HepG2 (cell line): ENCODE results near the gene STUB1. TPM values are rescaled to one million over a fixed set of nuclear protein-coding genes. Genes with fewer than 3 reads are reported as not detected.
A peak's percentile ranks its signal among the peaks of the same experiment; 100 is the strongest.

Experiments
- ATF7 ChIP-seq, 2 experiments: fragments of 450-650 bp in 1 of 2; sonication (generic) in 1 of 2; formaldehyde crosslinking in 1 of 2; IDR thresholded peaks; 2 replicates each; pipeline versions ENCODE4 v1.4.0 to v1.6.1; 2016 to 2020; ENCODE audit warnings: antibody characterized with exemption in 1 of 2, mild to moderate bottlenecking in 1 of 2, missing genetic modification reagents in 1 of 2
- BCL6 ChIP-seq: IDR thresholded peaks from 2 replicates; pipeline ENCODE4 v1.6.1; 2016; ENCODE audit warnings: missing genetic modification reagents, missing compliant biosample characterization
- FOXA3 ChIP-seq: IDR thresholded peaks from 2 replicates; pipeline ENCODE4 v1.6.1; 2016; ENCODE audit warnings: missing genetic modification reagents, missing compliant biosample characterization
- HIVEP1 ChIP-seq: sonication (generic); formaldehyde crosslinking; IDR thresholded peaks from 2 replicates; pipeline ENCODE4 v1.4.0; 2020; ENCODE audit warnings: mild to moderate bottlenecking, missing genetic modification reagents
- JARID2 ChIP-seq: sonication (generic); formaldehyde crosslinking; IDR thresholded peaks from 2 replicates; pipeline ENCODE4 v1.8.1; 2023; ENCODE audit warnings: missing genetic modification reagents, inconsistent platforms; ENCODE audit not compliant: insufficient replicate concordance
- KAT2B ChIP-seq: fragments of 150-350 bp; IDR thresholded peaks from 2 replicates; pipeline ENCODE4 v1.6.1; 2014; ENCODE audit warnings: low read depth, low read length, borderline replicate concordance
- MIER3 ChIP-seq: IDR thresholded peaks from 2 replicates; pipeline ENCODE4 v1.6.1; 2016; ENCODE audit warnings: missing compliant biosample characterization, borderline replicate concordance
- NR2C2 ChIP-seq: sonication (generic); formaldehyde crosslinking; IDR thresholded peaks from 2 replicates; pipeline ENCODE4 v1.4.0; 2020; ENCODE audit warnings: missing genetic modification reagents, mild to moderate bottlenecking, moderate library complexity, borderline replicate concordance
- PCBP2 ChIP-seq: fragments of 200-400 bp; formaldehyde crosslinking; optimal IDR thresholded peaks from 2 replicates; pipeline ENCODE3; 2018; ENCODE audit warnings: low read length, low read depth; ENCODE audit not compliant: poor library complexity, severe bottlenecking
- SIX1 ChIP-seq: sonication (generic); formaldehyde crosslinking; IDR thresholded peaks from 2 replicates; pipeline ENCODE4 v1.4.0; 2020; ENCODE audit warnings: missing genetic modification reagents, borderline replicate concordance
- SMYD3 ChIP-seq: sonication (generic); formaldehyde crosslinking; IDR thresholded peaks from 2 replicates; pipeline ENCODE4 v1.8.1; 2023; ENCODE audit warnings: mild to moderate bottlenecking, missing genetic modification reagents
- SOX6 ChIP-seq, 2 experiments: fragments of 450-650 bp in 1 of 2; sonication (generic) in 1 of 2; formaldehyde crosslinking in 1 of 2; IDR thresholded peaks; 2 replicates each; pipeline versions ENCODE4 v1.4.0 to v1.6.1; 2017 to 2020; ENCODE audit warnings: antibody characterized with exemption in 1 of 2, mild to moderate bottlenecking in 1 of 2, missing genetic modification reagents in 1 of 2
- SP2 ChIP-seq: sonication (generic); formaldehyde crosslinking; IDR thresholded peaks from 2 replicates; pipeline ENCODE4 v1.5.1; 2020; ENCODE audit warnings: mild to moderate bottlenecking, missing genetic modification reagents
- SP5 ChIP-seq: IDR thresholded peaks from 2 replicates; pipeline ENCODE4 v1.6.1; 2016; ENCODE audit warnings: low read depth, borderline replicate concordance
- TARDBP ChIP-seq: sonication (generic); formaldehyde crosslinking; IDR thresholded peaks from 2 replicates; pipeline ENCODE4 v1.8.0; 2022; ENCODE audit warnings: mild to moderate bottlenecking, missing genetic modification reagents
- TOPORS ChIP-seq: sonication (generic); formaldehyde crosslinking; IDR thresholded peaks from 2 replicates; pipeline ENCODE4 v1.8.0; 2023; ENCODE audit warnings: mild to moderate bottlenecking, missing genetic modification reagents
- ZBTB38 ChIP-seq: sonication (generic); formaldehyde crosslinking; IDR thresholded peaks from 2 replicates; pipeline ENCODE4 v1.5.1; 2020; ENCODE audit warnings: mild to moderate bottlenecking, missing genetic modification reagents
- ZNF331 ChIP-seq: sonication (generic); formaldehyde crosslinking; IDR thresholded peaks from 2 replicates; pipeline ENCODE4 v1.4.0; 2020; ENCODE audit warnings: missing genetic modification reagents
- ZNF484 ChIP-seq: sonication (generic); formaldehyde crosslinking; IDR thresholded peaks from 2 replicates; pipeline ENCODE4 v1.5.1; 2020; ENCODE audit warnings: mild to moderate bottlenecking, low read depth, missing genetic modification reagents, borderline replicate concordance
- ZNF501 ChIP-seq: sonication (generic); formaldehyde crosslinking; IDR thresholded peaks from 2 replicates; pipeline ENCODE4 v1.5.1; 2020; ENCODE audit warnings: mild to moderate bottlenecking, moderate library complexity, missing genetic modification reagents
- ZNF510 ChIP-seq: sonication (generic); formaldehyde crosslinking; IDR thresholded peaks from 2 replicates; pipeline ENCODE4 v1.4.0; 2020; ENCODE audit warnings: low read depth, mild to moderate bottlenecking, missing genetic modification reagents
- ZNF572 ChIP-seq: sonication (generic); formaldehyde crosslinking; IDR thresholded peaks from 2 replicates; pipeline ENCODE4 v1.5.1; 2020; ENCODE audit warnings: mild to moderate bottlenecking, missing genetic modification reagents
- ZNF724P ChIP-seq: sonication (generic); formaldehyde crosslinking; IDR thresholded peaks from 2 replicates; pipeline ENCODE4 v1.8.0; 2022; ENCODE audit warnings: missing genetic modification reagents, borderline replicate concordance
- ZSCAN29 ChIP-seq: sonication (generic); formaldehyde crosslinking; conservative IDR thresholded peaks from 2 replicates; pipeline ENCODE4 v1.4.0; 2020; ENCODE audit warnings: mild to moderate bottlenecking, missing genetic modification reagents
- polyA plus RNA-seq, 8 experiments: library from polyadenylated mRNA; depleted of rRNA in 3 of 8; stranded (reverse) in 7 of 8; unstranded in 1 of 8; fragments of >200 nt; fragmentation: Illumina TruSeq in 4 of 8; extraction: Trizol in 4 of 8; gene quantifications; 2 replicates each; pipeline versions ENCODE4 v1.2.1 to v1.2.3, GENCODE V29; 2011 to 2016; ENCODE audit warnings: low read depth in 4 of 8, missing spikeins in 1 of 8, mixed read lengths in 1 of 8; ENCODE audit not compliant: insufficient read depth in 1 of 8
- total RNA-seq, 5 experiments: library from RNA; depleted of rRNA; stranded (reverse); fragments of >200 nt; fragmentation: Illumina TruSeq; extraction: Trizol; gene quantifications; 2 replicates each; pipeline ENCODE4 v1.2.3, GENCODE V29; 2016; ENCODE audit warnings: low read depth in 1 of 5
- TF ChIP-seq, protein P1 (sequence below): IDR thresholded peaks from 2 replicates; pipeline ENCODE4 v1.6.1; 2018; ENCODE audit warnings: missing genetic modification reagents, mild to moderate bottlenecking, missing compliant biosample characterization
- TF ChIP-seq, protein P2 (sequence below): sonication (generic); formaldehyde crosslinking; IDR thresholded peaks from 2 replicates; pipeline ENCODE4 v1.9.0; 2022; ENCODE audit warnings: low read depth, missing genetic modification reagents
- TF ChIP-seq, protein P3 (sequence below): sonication (generic); formaldehyde crosslinking; IDR thresholded peaks from 2 replicates; pipeline ENCODE4 v1.8.0; 2022; ENCODE audit warnings: mild to moderate bottlenecking, missing genetic modification reagents, moderate library complexity

The STUB1 gene
- total and polyA plus RNA-seq, 2 of the 13 experiments (the other 11 are each of a cell fraction or from before 2014, with no cell fraction given) = 52.9 to 78.2 TPM

DNA sequence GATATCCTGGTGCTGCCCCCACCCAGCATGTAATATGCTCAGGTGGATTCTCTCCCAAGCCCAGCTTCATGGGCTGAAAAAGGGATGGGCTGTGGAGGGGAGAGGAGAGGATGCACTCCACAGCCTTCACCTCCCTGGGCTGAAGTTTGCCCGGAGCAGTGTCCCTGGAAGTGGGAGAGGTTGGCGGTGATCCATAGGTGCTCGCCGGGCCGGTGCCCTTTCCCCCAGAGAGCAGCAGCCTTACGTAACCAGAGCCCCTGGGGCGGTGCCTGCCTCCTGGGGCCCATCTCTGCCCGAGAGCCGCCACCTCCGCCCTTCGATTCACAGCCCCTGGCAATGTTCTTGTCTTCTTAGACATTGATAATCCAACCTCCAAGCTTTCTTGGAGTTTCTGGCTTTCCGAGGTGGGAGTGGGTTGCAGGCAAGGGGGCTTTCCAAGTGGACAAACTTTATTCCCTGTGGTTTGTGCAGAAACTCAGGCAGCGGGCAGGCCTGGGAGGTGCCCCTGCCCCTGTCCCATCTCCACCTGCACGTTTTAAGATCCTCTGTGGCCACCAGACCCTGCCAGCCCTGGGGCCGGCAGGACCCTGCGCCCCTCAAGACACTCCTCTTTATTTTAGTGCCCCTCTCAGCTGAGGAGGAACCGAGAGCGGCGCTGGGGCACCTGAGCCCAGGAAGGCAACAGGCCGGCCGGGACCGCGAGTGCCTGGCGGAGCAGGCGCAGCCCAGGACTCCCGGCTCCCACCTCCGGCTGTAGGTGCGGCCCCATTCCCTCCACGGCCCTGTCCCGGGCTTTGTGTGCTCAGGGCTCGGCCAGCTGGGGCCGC lies 34.1 kb upstream of the STUB1 start (continued):
- TF ChIP-seq TARDBP (no peak), SP2 (CRISPR knock-in tag) (no peak), ZNF501 (no peak), ZNF572 (CRISPR knock-in tag) (no peak), SMYD3 (CRISPR knock-in tag) (no peak), PCBP2 (no peak), ZNF484 (CRISPR knock-in tag) (no peak), SIX1 (CRISPR knock-in tag) (no peak), ZNF510 (CRISPR knock-in tag) (no peak), ZBTB38 (CRISPR knock-in tag) (no peak), SOX6 (IDR thresholded peaks at IDR 0.05) (no peak), SOX6 (CRISPR knock-in tag; IDR thresholded peaks at IDR 0.05) (peak; percentile 30; the same call in 1 of the 2 replicates), KAT2B (no peak), ATF7 (IDR thresholded peaks at IDR 0.05) (no peak), ATF7 (CRISPR knock-in tag; IDR thresholded peaks at IDR 0.05) (no peak), ZNF331 (CRISPR knock-in tag) (no peak; the same call in 1 of the 2 replicates), JARID2 (CRISPR knock-in tag) (no peak), MIER3 (CRISPR knock-in tag) (no peak), NR2C2 (CRISPR knock-in tag) (no peak), ZNF724P (no peak), SP5 (CRISPR knock-in tag) (peak; percentile 52), ZSCAN29 (no peak), TOPORS (CRISPR knock-in tag) (no peak), HIVEP1 (CRISPR knock-in tag) (no peak), BCL6 (CRISPR knock-in tag) (peak; percentile 81), FOXA3 (CRISPR knock-in tag) (peak; percentile 32; the same call in 1 of the 2 replicates)
- TF ChIP-seq, protein P1, sequence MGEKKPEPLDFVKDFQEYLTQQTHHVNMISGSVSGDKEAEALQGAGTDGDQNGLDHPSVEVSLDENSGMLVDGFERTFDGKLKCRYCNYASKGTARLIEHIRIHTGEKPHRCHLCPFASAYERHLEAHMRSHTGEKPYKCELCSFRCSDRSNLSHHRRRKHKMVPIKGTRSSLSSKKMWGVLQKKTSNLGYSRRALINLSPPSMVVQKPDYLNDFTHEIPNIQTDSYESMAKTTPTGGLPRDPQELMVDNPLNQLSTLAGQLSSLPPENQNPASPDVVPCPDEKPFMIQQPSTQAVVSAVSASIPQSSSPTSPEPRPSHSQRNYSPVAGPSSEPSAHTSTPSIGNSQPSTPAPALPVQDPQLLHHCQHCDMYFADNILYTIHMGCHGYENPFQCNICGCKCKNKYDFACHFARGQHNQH (CRISPR knock-in tag) = peak; percentile 48; the same call in 1 of the 2 replicates
- TF ChIP-seq, protein P2, sequence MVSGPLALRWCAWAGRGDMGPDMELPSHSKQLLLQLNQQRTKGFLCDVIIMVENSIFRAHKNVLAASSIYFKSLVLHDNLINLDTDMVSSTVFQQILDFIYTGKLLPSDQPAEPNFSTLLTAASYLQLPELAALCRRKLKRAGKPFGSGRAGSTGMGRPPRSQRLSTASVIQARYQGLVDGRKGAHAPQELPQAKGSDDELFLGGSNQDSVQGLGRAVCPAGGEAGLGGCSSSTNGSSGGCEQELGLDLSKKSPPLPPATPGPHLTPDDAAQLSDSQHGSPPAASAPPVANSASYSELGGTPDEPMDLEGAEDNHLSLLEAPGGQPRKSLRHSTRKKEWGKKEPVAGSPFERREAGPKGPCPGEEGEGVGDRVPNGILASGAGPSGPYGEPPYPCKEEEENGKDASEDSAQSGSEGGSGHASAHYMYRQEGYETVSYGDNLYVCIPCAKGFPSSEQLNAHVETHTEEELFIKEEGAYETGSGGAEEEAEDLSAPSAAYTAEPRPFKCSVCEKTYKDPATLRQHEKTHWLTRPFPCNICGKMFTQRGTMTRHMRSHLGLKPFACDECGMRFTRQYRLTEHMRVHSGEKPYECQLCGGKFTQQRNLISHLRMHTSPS (CRISPR knock-in tag) = peak; percentile 81
- TF ChIP-seq, protein P3, sequence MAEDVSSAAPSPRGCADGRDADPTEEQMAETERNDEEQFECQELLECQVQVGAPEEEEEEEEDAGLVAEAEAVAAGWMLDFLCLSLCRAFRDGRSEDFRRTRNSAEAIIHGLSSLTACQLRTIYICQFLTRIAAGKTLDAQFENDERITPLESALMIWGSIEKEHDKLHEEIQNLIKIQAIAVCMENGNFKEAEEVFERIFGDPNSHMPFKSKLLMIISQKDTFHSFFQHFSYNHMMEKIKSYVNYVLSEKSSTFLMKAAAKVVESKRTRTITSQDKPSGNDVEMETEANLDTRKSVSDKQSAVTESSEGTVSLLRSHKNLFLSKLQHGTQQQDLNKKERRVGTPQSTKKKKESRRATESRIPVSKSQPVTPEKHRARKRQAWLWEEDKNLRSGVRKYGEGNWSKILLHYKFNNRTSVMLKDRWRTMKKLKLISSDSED (CRISPR knock-in tag) = no peak
